K562 (cell line): ENCODE measurements around the gene POU2AF1. TPM values are rescaled to one million over a fixed set of nuclear protein-coding genes. Genes with fewer than 3 reads are reported as not detected.

ENCODE experiments used
- ATAC-seq: fragments of 200-7000 bp; cut with Tn5 transposase; 3 replicates; pipeline ENCODE4 v1.9.1; 2020; ENCODE audit warnings: moderate library complexity
- BruUV-seq: library from RNA; stranded (reverse); fragments of 400-500 nt; replicated peaks from 2 replicates; lab custom pipeline; 2021; lab: Mats Ljungman, UMichigan
- CTCF ChIA-PET: fragments of 300-600 bp; formaldehyde crosslinking; extraction: SDS; loops from one replicate; lab custom pipeline; 2021; ENCODE audit warnings: low intra/inter-chr PET ratio; lab: Yijun Ruan, JAX
- POLR2A ChIA-PET: fragments of 300-600, 350-650 bp; sonication (Branson Sonifier 250); formaldehyde crosslinking; extraction: SDS; loops from one replicate; lab custom pipeline; 2021; ENCODE audit warnings: antibody characterized with exemption, inconsistent platforms; lab: Yijun Ruan, JAX
- DNase-seq, 4 experiments: peaks; one replicate each; pipeline versions ENCODE4 v3.0.0 to v3.0.0-alpha.2; 2011 to 2018; ENCODE audit warnings: low spot score in 3 of 4, mixed read lengths in 3 of 4; ENCODE audit errors: extremely low read depth in 1 of 4
- FAIRE-seq: peaks from 2 replicates; lab custom pipeline; 2011; peaks lifted over from hg19 to GRCh38; lab: Jason Lieb, UNC
- H2AFZ ChIP-seq: 2 replicates; pipeline ENCODE4 v1.6.0; 2011; ENCODE audit warnings: low read depth, low read length, control low read depth, inconsistent platforms
- H3K27ac ChIP-seq: fragments of 200-600 bp; 3 replicates; pipeline ENCODE4 v1.8.0; 2011; ENCODE audit warnings: low read depth, mild to moderate bottlenecking, control low read depth, inconsistent platforms, low read length, moderate library complexity, mixed read lengths; ENCODE audit errors: extremely low read depth
- H3K27me3 ChIP-seq, 2 experiments: fragments of 300-600 bp in 1 of 2; 2 replicates in 1 of 2; 3 replicates in 1 of 2; pipeline versions ENCODE4 v1.6.0 to v1.8.0; 2011; ENCODE audit warnings: inconsistent platforms in 2 of 2, low read length in 2 of 2, mild to moderate bottlenecking in 1 of 2, mixed read lengths in 1 of 2, moderate library complexity in 1 of 2; ENCODE audit not compliant: control insufficient read depth in 2 of 2, insufficient read depth in 2 of 2
- H3K36me3 ChIP-seq: fragments of 300-600 bp; 3 replicates; pipeline ENCODE4 v1.8.0; 2011; ENCODE audit warnings: mild to moderate bottlenecking, low read length, inconsistent platforms; ENCODE audit not compliant: control insufficient read depth, insufficient read depth
- H3K4me1 ChIP-seq, 2 experiments: fragments of 200-600 bp in 1 of 2; replicated peaks in 1 of 2; 2 replicates in 1 of 2; 3 replicates in 1 of 2; pipeline versions ENCODE4 v1.5.1 to v1.8.0; 2011; ENCODE audit warnings: inconsistent platforms in 2 of 2, low read length in 2 of 2, mild to moderate bottlenecking in 1 of 2, mixed read lengths in 1 of 2, moderate library complexity in 1 of 2; ENCODE audit not compliant: control insufficient read depth in 2 of 2, insufficient read depth in 2 of 2
- H3K4me2 ChIP-seq: 2 replicates; pipeline ENCODE4 v1.6.1; 2011; ENCODE audit warnings: low read length, control low read depth, inconsistent platforms, mixed read lengths; ENCODE audit not compliant: insufficient read depth
- H3K4me3 ChIP-seq: fragments of 200-600 bp; sonication (generic), shearing (Covaris generic); 2 replicates; pipeline ENCODE4 v1.5.1; 2016; ENCODE audit warnings: control low read depth, inconsistent platforms
- H3K79me2 ChIP-seq: fragments of 200-600 bp; 3 replicates; pipeline ENCODE4 v1.8.0; 2011; ENCODE audit warnings: low read length, inconsistent platforms; ENCODE audit not compliant: control insufficient read depth, insufficient read depth
- H3K9ac ChIP-seq, 2 experiments: 2 replicates each; pipeline versions ENCODE4 v1.6.0 to v1.6.1; 2011; ENCODE audit warnings: low read depth in 2 of 2, low read length in 2 of 2, control low read depth in 1 of 2, inconsistent platforms in 1 of 2, mild to moderate bottlenecking in 1 of 2, mixed read lengths in 1 of 2; ENCODE audit not compliant: insufficient read depth in 1 of 2
- H3K9me1 ChIP-seq: one replicate; pipeline ENCODE4 v1.6.0; 2011; ENCODE audit warnings: inconsistent platforms, mild to moderate bottlenecking, low read length, moderate library complexity; ENCODE audit not compliant: control insufficient read depth, insufficient read depth
- H3K9me3 ChIP-seq: replicated peaks from 2 replicates; pipeline ENCODE4 v1.5.1; 2011; ENCODE audit warnings: low read depth, low read length, inconsistent platforms; ENCODE audit not compliant: control insufficient read depth, insufficient read depth
- H4K20me1 ChIP-seq: replicated peaks from 2 replicates; pipeline ENCODE4 v1.6.1; 2011; ENCODE audit warnings: low read length, inconsistent platforms, mixed read lengths; ENCODE audit not compliant: control insufficient read depth, insufficient read depth
- ATF1 ChIP-seq, 2 experiments: fragments of 450-650 bp in 1 of 2; IDR thresholded peaks; 2 replicates each; pipeline ENCODE4 v1.6.1; 2016; ENCODE audit warnings: missing compliant biosample characterization in 1 of 2, missing genetic modification characterization in 1 of 2
- CCAR2 ChIP-seq: fragments of 200-400 bp; formaldehyde crosslinking; IDR thresholded peaks from 2 replicates; pipeline ENCODE4 v1.6.1; 2017; ENCODE audit warnings: mild to moderate bottlenecking, low read depth, low read length
- FOSL1 ChIP-seq: fragments of 200-800 bp; sonication (Bioruptor generic); conservative IDR thresholded peaks from 2 replicates; pipeline ENCODE4 v1.6.1; 2016; ENCODE audit warnings: missing genetic modification characterization, missing compliant biosample characterization
- PRMT5 ChIP-seq: sonication (generic); formaldehyde crosslinking; IDR thresholded peaks from 2 replicates; pipeline ENCODE4 v1.5.0; 2020; ENCODE audit warnings: missing genetic modification reagents
- TAF7 ChIP-seq: fragments of 450-650 bp; IDR thresholded peaks from 2 replicates; pipeline ENCODE4 v1.6.1; 2016; ENCODE audit warnings: missing genetic modification characterization, missing compliant biosample characterization
- ZNF354B ChIP-seq: fragments of 250-450 bp; sonication (Bioruptor Pico); IDR thresholded peaks from 2 replicates; pipeline ENCODE4 v1.4.0; 2020
- ZNF76 ChIP-seq: fragments of 250-450 bp; sonication (Bioruptor Pico); IDR thresholded peaks from 2 replicates; pipeline ENCODE4 v1.4.0; 2020; ENCODE audit warnings: mild to moderate bottlenecking, moderate library complexity, borderline replicate concordance
- WGBS: fragments of 100-300 bp; shearing (Covaris generic); methylation state at CpG from one replicate; pipeline ENCODE4 v1.1.6; 2016; ENCODE audit warnings: low coverage, mixed read lengths; ENCODE audit not compliant: insufficient coverage; ENCODE audit errors: missing lambda C conversion rate; 5-methylcytosine and 5-hydroxymethylcytosine counted together
- in situ Hi-C: fragments of 300-500 bp; cut with MboI; formaldehyde crosslinking; loops from 4 replicates; pipeline ENCODE4 v1.15.0; 2018; ENCODE audit warnings: inconsistent platforms, mixed read lengths
- intact Hi-C: fragments of 100-400 bp; cut with micrococcal nuclease; formaldehyde crosslinking; loops from 2 replicates; pipeline ENCODE4 v1.14.2; 2022
- polyA plus RNA-seq, 8 experiments: library from polyadenylated mRNA; depleted of rRNA in 4 of 8; stranded (reverse) in 5 of 8; unstranded in 3 of 8; fragments of >200 nt; fragmentation: Nextera tagmentation in 2 of 8; fragmentation: Illumina TruSeq in 1 of 8; extraction: Ambion mirVana in 2 of 8; extraction: Trizol in 1 of 8; gene quantifications; 2 replicates each; pipeline versions ENCODE4 v1.2.1 to v1.2.3, GENCODE V29; 2011 to 2014; ENCODE audit warnings: inconsistent platforms in 1 of 8, missing spikeins in 1 of 8
- total RNA-seq, 7 experiments: library from RNA; depleted of rRNA in 6 of 7; stranded (reverse); fragments of >200 nt in 6 of 7; fragmentation: Illumina TruSeq in 2 of 7; extraction: Trizol in 2 of 7; gene quantifications; 2 replicates each; pipeline versions ENCODE4 v1.2.1 to v1.2.3, GENCODE V29; 2011 to 2021; ENCODE audit warnings: low replicate concordance in 1 of 7
- TF ChIP-seq, protein P1 (sequence below): fragments of 250-450 bp; sonication (Bioruptor Pico); IDR thresholded peaks from 2 replicates; pipeline ENCODE4 v1.5.0; 2021

Gene POU2AF1
- total and polyA plus RNA-seq, 9 of the 15 experiments (the other 6 are each of a cell fraction or from before 2014, with no cell fraction given), result 0.09 TPM; not detected in 8

DNA sequence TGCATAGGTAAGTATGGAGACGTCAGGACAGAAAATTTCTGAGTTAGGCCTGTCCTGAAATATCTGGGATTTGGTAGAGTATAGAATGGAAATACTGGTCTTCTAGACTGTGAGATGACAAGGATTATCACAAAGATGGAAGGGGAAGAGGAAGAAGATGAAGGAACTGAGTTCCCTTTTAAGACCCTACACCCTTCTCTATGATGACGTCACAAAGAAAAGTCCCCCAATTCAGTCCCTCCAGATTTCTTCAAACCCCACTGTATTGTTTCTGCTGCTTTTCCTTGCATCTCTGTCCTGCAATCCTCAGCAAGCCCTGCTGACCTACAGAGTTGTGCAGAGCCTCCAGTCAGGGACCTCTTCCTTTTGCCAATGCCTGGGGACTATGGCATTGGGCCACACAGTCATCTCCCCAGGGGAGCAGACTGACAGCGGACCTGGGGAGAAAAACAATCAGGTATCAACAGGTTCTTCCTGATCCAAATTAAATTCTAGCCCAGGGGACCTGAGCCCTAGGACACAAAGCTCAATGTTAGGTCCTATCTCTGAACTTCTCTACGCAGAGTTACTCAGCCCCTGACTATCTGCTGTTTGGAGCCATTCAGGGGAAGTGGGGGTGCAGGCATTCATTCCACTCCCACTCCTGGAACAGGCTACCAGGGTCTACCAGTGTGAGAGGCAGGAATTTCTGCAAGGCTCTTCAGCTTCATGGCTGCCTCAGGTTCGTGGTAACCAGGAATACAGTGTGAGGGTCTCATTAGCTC is 49.2 kb upstream of the POU2AF1 start:
- FAIRE-seq (no peak), ATAC-seq (no peak), DNase-seq (no peak)
- WGBS, result 9% methylated on average over 5 of the region's 5 CpGs
- Histone ChIP-seq H3K9me1 (no peaks in the 10 kb centered on the region), H4K20me1 (no peaks in the 10 kb centered on the region), H3K4me2 (no peak overlapping the region), H3K9ac (no peak overlapping the region), H3K9me3 (no peaks in the 10 kb centered on the region), H3K4me1 (no peaks in the 10 kb centered on the region), H3K4me3 (no peak overlapping the region), H3K79me2 (no peaks in the 10 kb centered on the region), H3K27ac (no peak overlapping the region), H3K27me3 (peaks cover 2 to 9% of the 10 kb centered on the region in 2 experiments; a peak in 2 of 5 replicates), H2AFZ (no peak overlapping the region), H3K36me3 (no peaks in the 10 kb centered on the region)
- in situ Hi-C loops (no loop called here), intact Hi-C loops (loop anchor here (5.0 to 10.0 kb wide), 2 partner anchors 76 to 993 kb away; no protein-coding TSS in a partner anchor)
- ChIA-PET CTCF (no interaction called here), POLR2A (interaction anchor here (1.0 to 1.8 kb wide), 2 partner anchors 7 to 11 kb away, joined by 3 to 6 read pairs; no protein-coding TSS in a partner anchor)
- BruUV-seq, result no TSS peak
- TF ChIP-seq CCAR2 (no peak), PRMT5 (CRISPR knock-in tag) (no peak), ZNF76 (CRISPR knock-in tag) (no peak), ZNF354B (CRISPR knock-in tag) (no peak), ATF1 (CRISPR knock-in tag; IDR thresholded peaks at IDR 0.05) (no peak), ATF1 (tag; IDR thresholded peaks at IDR 0.05) (peak; percentile 44; the same call in 1 of the 2 replicates), TAF7 (tag) (no peak), FOSL1 (tag) (no peak)
- TF ChIP-seq, protein P1, sequence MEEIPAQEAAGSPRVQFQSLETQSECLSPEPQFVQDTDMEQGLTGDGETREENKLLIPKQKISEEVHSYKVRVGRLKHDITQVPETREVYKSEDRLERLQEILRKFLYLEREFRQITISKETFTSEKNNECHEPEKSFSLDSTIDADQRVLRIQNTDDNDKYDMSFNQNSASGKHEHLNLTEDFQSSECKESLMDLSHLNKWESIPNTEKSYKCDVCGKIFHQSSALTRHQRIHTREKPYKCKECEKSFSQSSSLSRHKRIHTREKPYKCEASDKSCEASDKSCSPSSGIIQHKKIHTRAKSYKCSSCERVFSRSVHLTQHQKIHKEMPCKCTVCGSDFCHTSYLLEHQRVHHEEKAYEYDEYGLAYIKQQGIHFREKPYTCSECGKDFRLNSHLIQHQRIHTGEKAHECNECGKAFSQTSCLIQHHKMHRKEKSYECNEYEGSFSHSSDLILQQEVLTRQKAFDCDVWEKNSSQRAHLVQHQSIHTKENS (CRISPR knock-in tag), result no peak
